Hindlimb muscle (tissue), 1 donor: Measurements from ENCODE around the gene SOBP. TPM values are rescaled to one million over a fixed set of nuclear protein-coding genes. Genes with fewer than 3 reads are reported as not detected.
"Not testable (repeated sequence)": the region's sequence is repeated elsewhere in the genome, so short reads cannot be mapped to it uniquely, and the experiment has no call there.

Experiments
- DNase-seq: peaks from one replicate; pipeline ENCODE4 v3.0.0-alpha.2; 2013
- polyA plus RNA-seq: library from polyadenylated mRNA; unstranded; fragments of 120-200 nt; gene quantifications from one replicate; pipeline ENCODE4 v1.2.1, GENCODE V29; 2013; ENCODE audit not compliant: insufficient read length

Gene SOBP
- polyA plus RNA-seq = 16.1 TPM

DNA sequence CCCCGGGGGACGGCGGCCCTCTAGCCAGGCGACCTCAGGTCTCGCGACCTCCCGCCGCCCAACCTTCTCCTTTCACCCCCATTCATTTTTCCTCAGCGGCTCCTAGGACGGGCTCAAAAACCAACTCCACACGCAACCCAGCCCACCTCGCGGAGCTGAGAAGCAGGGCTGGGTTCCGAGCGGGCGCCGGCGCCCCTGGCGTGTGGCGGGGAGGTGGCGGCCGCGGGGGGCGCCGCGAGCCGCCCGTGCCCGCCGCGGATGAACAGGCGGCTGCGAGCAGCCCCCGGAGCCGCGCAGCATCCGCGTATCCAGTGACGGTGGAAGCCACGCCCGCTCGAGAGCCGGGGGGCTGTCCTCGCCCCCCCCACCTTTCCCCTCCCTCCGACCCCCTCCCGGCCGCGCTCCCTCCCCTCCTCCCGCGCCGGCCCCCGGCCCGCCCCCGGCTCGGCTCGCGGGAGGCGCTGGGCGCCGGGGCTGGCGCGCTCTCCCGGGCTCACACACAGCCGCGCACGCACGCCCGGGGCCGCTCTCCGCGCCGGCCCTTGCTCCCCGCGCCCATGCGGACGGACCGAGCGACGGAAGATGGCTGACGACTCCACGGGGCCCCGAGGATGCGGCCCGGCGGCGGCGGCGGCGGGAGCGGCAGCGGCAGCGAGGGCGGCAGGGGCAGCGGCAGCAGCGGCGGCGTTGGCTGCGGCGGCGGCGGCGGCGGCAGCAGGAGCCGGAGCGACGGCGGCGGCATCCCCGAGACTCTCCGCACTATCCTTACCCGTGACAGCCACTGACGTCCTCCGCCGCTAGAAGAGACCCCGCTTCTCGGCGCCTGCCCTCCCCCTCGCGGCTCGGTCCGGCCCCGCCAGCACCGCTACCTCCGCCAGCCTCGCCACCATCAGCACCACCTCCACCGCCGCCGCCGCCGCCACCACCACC is at the start of gene SOBP:
Gene SOBP, plus strand, starts transcription at position 482 of the 930 bp plus-strand sequence. CDS start 500 bp downstream, outside the sequence.
- peak; percentile 92 for DNase-seq

- DNase-seq = no peak
Measured at GRCh38 chr6:107440936-107441335, 49.0 kb upstream of the SOBP start.

- no peak for DNase-seq
Measured at GRCh38 chr6:107441682-107442081, 48.2 kb upstream of the SOBP start.

GRCh38 chr6:107442938-107443607 is 46.8 kb upstream of the SOBP start:
- DNase-seq = no peak

GRCh38 chr6:107443608-107444267 is 46.2 kb upstream of the SOBP start:
- DNase-seq = no peak

- DNase-seq = no peak
Measured at GRCh38 chr6:107444277-107444676, 45.6 kb upstream of the SOBP start.

DNA sequence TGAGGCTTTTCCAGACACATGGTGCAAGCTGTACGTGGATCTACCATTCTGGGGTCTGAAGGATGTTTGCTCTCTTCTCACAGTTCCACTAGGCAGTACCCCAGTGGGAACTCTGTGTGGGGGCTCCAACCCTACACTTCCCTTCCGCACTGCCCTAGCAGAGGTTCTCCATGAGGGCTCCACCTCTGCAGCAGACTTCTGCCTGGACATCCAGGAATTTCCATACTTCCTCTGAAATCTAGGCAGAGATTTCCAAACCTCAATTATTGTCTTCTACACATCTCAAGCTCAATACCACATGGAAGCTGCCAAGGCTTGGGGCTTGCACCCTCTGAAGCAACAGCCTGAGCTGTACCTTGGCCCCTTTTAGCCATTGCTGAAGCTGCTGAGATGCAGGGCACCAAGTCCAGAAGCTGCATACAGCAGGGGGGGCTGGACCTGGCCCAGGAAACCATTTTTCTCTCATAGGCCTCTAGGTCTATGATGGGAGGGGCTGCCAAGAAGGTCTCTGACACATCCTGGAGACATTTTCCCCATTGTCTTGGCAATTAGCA is 42.2 kb upstream of the SOBP start:
- DNase-seq = no peak

DNA sequence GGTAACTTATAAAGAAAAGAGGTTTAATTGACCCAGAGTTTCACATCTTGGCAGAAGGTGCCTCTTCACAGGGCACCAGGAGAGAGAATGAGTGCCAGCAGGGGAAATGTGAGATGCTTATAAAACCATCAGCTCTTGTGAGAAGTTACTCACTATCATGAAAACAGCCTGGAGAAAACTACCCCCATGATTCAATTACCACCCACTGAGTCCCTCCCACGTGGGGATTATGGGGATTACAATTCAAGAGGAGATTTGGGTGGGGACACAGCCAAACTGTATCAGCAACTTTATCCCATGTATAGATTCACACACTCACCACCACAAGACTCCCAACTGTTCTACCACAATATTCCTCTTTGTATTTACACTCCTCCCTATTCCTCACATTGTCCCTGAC is 41.1 kb upstream of the SOBP start:
- no peak for DNase-seq

DNA sequence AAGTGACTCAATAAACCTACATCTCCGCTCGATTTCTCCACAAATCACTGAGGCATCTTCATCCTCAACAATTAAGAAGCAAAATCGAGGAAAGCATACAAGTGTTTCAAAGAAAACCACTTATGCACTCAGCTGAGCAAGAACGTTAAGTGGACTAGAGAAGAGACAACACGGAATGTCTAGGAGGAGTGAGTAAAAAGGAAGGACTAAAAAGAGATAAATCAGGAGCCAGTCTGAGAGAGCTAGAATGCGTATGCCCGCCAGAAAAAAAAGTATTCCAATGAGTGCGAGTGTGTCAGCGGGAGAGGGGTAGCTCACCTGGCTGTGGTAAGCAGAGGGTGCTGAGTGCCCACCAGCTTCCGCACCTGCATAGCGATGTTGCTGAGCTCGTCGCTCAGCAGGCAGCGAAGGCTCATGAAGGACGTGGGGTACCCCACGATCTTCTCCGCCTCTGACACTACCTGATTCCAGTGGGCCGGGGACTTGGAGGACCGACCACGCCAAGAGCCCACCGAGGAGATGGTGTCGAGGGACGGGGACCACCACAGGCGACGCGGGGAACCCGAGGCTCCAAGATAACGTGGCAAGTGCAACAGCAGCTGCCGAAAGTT is 31.1 kb upstream of the SOBP start:
- peak; percentile 31 for DNase-seq

- peak; percentile 96 for DNase-seq
Measured at GRCh38 chr6:107459283-107460082, 30.4 kb upstream of the SOBP start, which contains the start of gene PDSS2. Gene PDSS2, minus strand, starts transcription at chr6:107459564. Its CDS starts 279 bp downstream, at chr6:107459285.

DNA sequence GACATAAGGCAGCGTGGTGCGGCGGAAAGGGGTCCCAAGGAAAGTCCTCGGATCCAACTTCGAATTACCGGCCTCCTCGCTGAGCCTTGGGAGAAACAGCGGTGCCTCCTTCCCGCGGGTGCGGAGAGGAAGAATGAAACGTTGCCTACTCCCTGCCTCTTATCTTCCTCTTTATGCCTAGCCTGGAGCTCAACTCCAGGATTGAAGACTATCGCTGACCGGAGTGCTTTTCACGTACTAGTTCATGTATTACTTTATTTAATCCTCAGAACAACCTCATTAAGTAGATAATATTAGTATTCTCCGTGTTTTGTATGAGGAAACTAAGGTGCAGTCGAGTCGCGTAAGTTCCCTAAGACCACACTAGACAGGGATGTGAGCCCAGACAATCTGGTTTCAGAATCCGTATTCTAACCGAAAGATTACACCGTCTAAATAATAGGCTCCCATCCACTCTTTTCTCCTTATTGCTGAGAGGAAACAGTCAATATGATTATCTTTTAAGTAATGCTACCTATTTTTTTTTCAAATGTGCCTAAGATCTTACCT is 29.8 kb upstream of the SOBP start:
- DNase-seq = no peak

DNA sequence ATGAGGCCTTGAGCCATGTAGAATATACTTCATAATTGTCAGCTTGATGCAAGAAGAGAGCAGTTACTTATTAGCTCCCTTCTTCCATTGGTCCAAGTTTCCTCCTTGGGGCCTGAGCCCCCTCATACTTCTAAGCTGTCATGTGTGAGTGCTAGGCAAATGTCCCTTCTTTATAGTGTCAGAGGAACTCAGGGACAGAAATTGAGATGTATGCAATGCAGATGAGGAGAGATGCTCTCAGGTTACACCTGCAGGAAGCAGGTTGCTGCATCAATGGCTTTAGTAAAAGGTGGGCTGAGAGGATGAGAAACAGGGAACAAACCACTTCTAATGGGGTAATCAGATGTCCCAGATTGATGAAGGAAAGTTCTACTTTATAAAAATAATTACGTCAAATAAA is 23.9 kb upstream of the SOBP start:
- no peak for DNase-seq

DNA sequence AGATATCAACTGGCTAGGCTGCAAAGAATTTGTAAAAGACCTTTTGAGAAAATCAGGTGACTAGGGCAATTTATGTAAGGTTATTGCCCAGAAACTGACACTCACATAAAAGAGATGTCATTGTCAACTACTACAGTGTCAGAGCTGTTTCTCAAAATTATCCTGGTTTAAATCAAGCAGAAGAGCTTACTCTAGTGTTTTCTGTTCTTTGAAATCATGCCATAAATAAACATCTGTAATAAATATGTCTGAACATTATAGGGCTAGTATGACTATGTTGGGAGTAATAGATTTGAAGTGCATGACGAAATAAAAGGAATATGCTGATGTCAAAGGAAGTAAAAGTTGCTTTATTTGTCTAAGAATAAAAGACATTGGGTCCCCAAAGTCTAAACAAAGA is 19.6 kb upstream of the SOBP start:
- no peak for DNase-seq

GRCh38 chr6:107473660-107474059 is 16.3 kb upstream of the SOBP start:
- no peak for DNase-seq

DNA sequence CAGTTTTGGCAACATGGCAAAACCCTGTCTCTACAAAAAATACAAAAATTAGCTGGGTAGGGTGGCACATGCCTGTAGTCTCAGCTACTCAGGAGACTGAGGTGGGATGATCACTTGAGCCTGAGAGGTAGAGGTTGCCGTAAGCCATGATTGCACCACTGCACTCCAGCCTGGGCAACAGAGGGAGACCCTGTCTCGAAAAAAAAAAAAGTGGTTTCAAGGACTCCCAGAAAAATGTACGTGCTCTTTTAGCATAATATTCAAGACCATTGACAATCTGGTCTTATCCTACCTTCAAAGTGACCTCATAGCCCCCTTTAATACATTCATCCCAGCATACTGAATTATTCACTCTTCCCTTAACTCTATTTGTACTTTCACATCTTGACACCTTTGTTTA is 14.6 kb upstream of the SOBP start:
- DNase-seq = not testable (repeated sequence)

DNA sequence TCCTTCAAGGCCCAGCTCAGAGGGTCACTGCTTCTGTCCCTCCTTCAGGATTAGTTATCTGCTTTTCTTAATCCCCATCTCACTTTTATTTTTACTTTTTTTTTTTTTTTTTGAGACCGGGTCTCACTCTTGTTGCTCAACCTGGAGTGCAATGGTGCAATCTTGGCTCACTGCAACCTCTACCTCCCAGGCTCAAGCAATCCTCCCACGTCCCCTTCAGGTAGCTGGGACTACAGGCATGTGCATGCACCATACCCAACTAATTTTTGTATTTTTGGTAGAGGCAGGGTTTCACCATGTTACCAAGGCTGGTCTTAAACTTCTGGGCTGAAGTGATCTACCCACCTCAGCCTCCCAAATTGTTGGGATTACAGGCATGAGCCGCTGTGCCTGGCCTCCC is 14.1 kb upstream of the SOBP start:
- DNase-seq = not testable (repeated sequence)

- no peak for DNase-seq
Measured at GRCh38 chr6:107479089-107479690, 10.7 kb upstream of the SOBP start.

GRCh38 chr6:107485157-107485556 is 4.8 kb upstream of the SOBP start:
- DNase-seq = no peak

GRCh38 chr6:107488174-107488874 is 1.6 kb upstream of the SOBP start:
- no peak for DNase-seq
